Uterus (tissue), 4 donors: Measurements from ENCODE around the gene MRPL24. TPM values are rescaled to one million over a fixed set of nuclear protein-coding genes. Genes with fewer than 3 reads are reported as not detected.
A peak's percentile ranks its signal among the peaks of the same experiment; 100 is the strongest.

Experiments
- DNase-seq, 2 donors: peaks; one replicate each; pipeline ENCODE4 v3.0.0-alpha.2; 2019 to 2020
- H3K27ac ChIP-seq, 2 donors: fragments of 200-600 bp; sonication (generic); 1 replicate in 1 of 2; 2 replicates in 1 of 2; pipeline ENCODE4 v1.5.1; 2016 to 2018
- H3K27me3 ChIP-seq, 2 donors: fragments of 200-600 bp; sonication (generic); one replicate each; pipeline ENCODE4 v1.5.1; 2018 to 2019; ENCODE audit warnings: control low read depth in 1 of 2
- H3K36me3 ChIP-seq, 2 donors: fragments of 200-600 bp; sonication (generic); one replicate each; pipeline ENCODE4 v1.5.1; 2019; ENCODE audit warnings: control low read depth in 1 of 2
- H3K4me1 ChIP-seq, 2 donors: fragments of 200-600 bp; sonication (generic); one replicate each; pipeline ENCODE4 v1.5.1; 2018 to 2019; ENCODE audit warnings: control low read depth in 1 of 2
- H3K4me3 ChIP-seq, 2 donors: fragments of 200-600 bp; sonication (generic); 1 replicate in 1 of 2; 2 replicates in 1 of 2; pipeline ENCODE4 v1.5.1; 2018 to 2019; ENCODE audit warnings: mild to moderate bottlenecking in 1 of 2
- H3K9me3 ChIP-seq, 2 donors: fragments of 200-600 bp; sonication (generic); one replicate each; pipeline ENCODE4 v1.5.1; 2019; ENCODE audit warnings: control low read depth in 1 of 2
- CTCF ChIP-seq, 4 experiments: fragments of 200-600 bp in 2 of 4; fragments of 450-650 bp in 2 of 4; sonication (generic) in 2 of 4; IDR thresholded peaks; one replicate each; pipeline ENCODE4 v1.5.1; 2016 to 2019; ENCODE audit warnings: antibody characterized with exemption in 4 of 4, mild to moderate bottlenecking in 2 of 4, moderate library complexity in 1 of 4
- POLR2A ChIP-seq, 2 donors: fragments of 450-650 bp; IDR thresholded peaks; one replicate each; pipeline ENCODE4 v1.6.1; 2016; ENCODE audit warnings: antibody characterized with exemption in 2 of 2, mild to moderate bottlenecking in 1 of 2, moderate library complexity in 1 of 2
- intact Hi-C: fragments of 100-400 bp; cut with DNase I; formaldehyde crosslinking; loops from one replicate; pipeline ENCODE4 v1.15.1; 2023; ENCODE audit warnings: low total_unique reads
- total RNA-seq, 4 donors: library from RNA; depleted of rRNA in 3 of 4; stranded (reverse); fragments of >200 nt in 3 of 4; gene quantifications; one replicate each; pipeline versions ENCODE4 v1.1.0 to v1.2.4, GENCODE V29; 2014 to 2023
- donor health status: DM: yes; HTN: yes; CAD: no.

MRPL24 gene
- total RNA-seq, 4 donors from 2014 or later: 8.2 to 58.5 (median 23.8) TPM

- Histone ChIP-seq H3K4me1 (peaks cover 15% of the 10 kb centered on the region in 2 donors), H3K27ac (peak overlapping the region in 1 of 2 donors; percentile 28), H3K9me3 (no peaks in the 10 kb centered on the region), H3K4me3 (peak overlapping the region; percentile 12 to 17), H3K27me3 (no peaks in the 10 kb centered on the region), H3K36me3 (no peaks in the 10 kb centered on the region)
- TF ChIP-seq POLR2A (IDR thresholded peaks at IDR 0.05): peak in 1 of 2 donors; percentile 9
- TF ChIP-seq CTCF (IDR thresholded peaks at IDR 0.05): peak; percentile 96 to 97 (median 96)
- intact Hi-C loops: loop anchor here (2.0 to 10.0 kb wide), 2 partner anchors 35 to 51 kb away; partner anchors contain the start of gene NES
- DNase-seq: peak; percentile 88 to 89
Observed at GRCh38 chr1:156725683-156726280, 15.1 kb downstream of the MRPL24 start.

- Histone ChIP-seq H3K36me3 (no peaks in the 10 kb centered on the region), H3K9me3 (no peaks in the 10 kb centered on the region), H3K4me1 (peaks cover 3 to 5% of the 10 kb centered on the region in 2 donors), H3K4me3 (no peak overlapping the region), H3K27ac (no peak overlapping the region), H3K27me3 (no peaks in the 10 kb centered on the region)
- TF ChIP-seq POLR2A (IDR thresholded peaks at IDR 0.05) (no peak), CTCF (IDR thresholded peaks at IDR 0.05) (no peak)
- intact Hi-C loops: loop anchor here (10.0 kb wide), 1 partner anchor 47 kb away; the partner anchor contains the start of gene NES
- DNase-seq: no peak
Observed at GRCh38 chr1:156721535-156721934, 19.4 kb downstream of the MRPL24 start.

GRCh38 chr1:156721131-156721530, 19.8 kb downstream of the MRPL24 start:
- H3K4me1 ChIP-seq: peaks cover 1 to 2% of the 10 kb centered on the region in 2 donors
- TF ChIP-seq CTCF (IDR thresholded peaks at IDR 0.05) (no peak), POLR2A (IDR thresholded peaks at IDR 0.05) (no peak)
- no peaks in the 10 kb centered on the region for H3K27me3 ChIP-seq
- intact Hi-C loops: loop anchor here (10.0 kb wide), 1 partner anchor 46 kb away; the partner anchor contains the start of gene NES
- DNase-seq: no peak
- no peak overlapping the region for H3K27ac ChIP-seq
- H3K36me3 ChIP-seq: no peaks in the 10 kb centered on the region
- H3K4me3 ChIP-seq: no peak overlapping the region
- no peaks in the 10 kb centered on the region for H3K9me3 ChIP-seq

- no peak overlapping the region for H3K4me3 ChIP-seq
- H3K27me3 ChIP-seq: no peaks in the 10 kb centered on the region
- H3K27ac ChIP-seq: no peak overlapping the region
- DNase-seq: no peak
- intact Hi-C loops: no loop called here
- H3K36me3 ChIP-seq: no peaks in the 10 kb centered on the region
- no peaks in the 10 kb centered on the region for H3K4me1 ChIP-seq
- H3K9me3 ChIP-seq: no peaks in the 10 kb centered on the region
- TF ChIP-seq CTCF (IDR thresholded peaks at IDR 0.05): no peak
- TF ChIP-seq POLR2A (IDR thresholded peaks at IDR 0.05): no peak
Observed at GRCh38 chr1:156717351-156717750, 23.5 kb downstream of the MRPL24 start.

GRCh38 chr1:156714830-156715229, 26.1 kb downstream of the MRPL24 start:
- DNase-seq: no peak
- Histone ChIP-seq H3K9me3 (no peaks in the 10 kb centered on the region), H3K27me3 (no peaks in the 10 kb centered on the region), H3K36me3 (no peaks in the 10 kb centered on the region), H3K27ac (no peak overlapping the region), H3K4me3 (no peak overlapping the region), H3K4me1 (peaks cover 0 to 15% of the 10 kb centered on the region in 2 donors)
- TF ChIP-seq POLR2A (IDR thresholded peaks at IDR 0.05): no peak
- no peak for TF ChIP-seq CTCF (IDR thresholded peaks at IDR 0.05)
- intact Hi-C loops: no loop called here
